ENCODE measurements around the gene GUCY2D. TPM values are rescaled to one million over a fixed set of nuclear protein-coding genes. Genes with fewer than 3 reads are reported as not detected.

GUCY2D gene
- 0.29 to 0.33 TPM in 2 of 5 replicates, not detected in the others for total RNA-seq (2022; extraction: Qiagen RNA extraction; ENCODE audit: low read depth)

GRCh38 chr17:8001976-8002720 is at the start of gene GUCY2D:
GUCY2D (plus strand) TSS chr17:8002615; CDS start chr17:8003048, 433 bp downstream.

GRCh38 chr17:8038954-8039610 is 36.7 kb downstream of the GUCY2D start, which contains the start of gene ALOX15B:
ALOX15B (plus strand) TSS chr17:8039059; CDS start chr17:8039156, 97 bp downstream.

Other genes with a start within 250 kb of the GUCY2D start
- 13.2 to 24.6 TPM (median 20.3 TPM) in 5 replicates for gene KDM6B, start 168.4 kb upstream of the GUCY2D start, total RNA-seq (2022; extraction: Qiagen RNA extraction; ENCODE audit: low read depth)
- 0.31 to 1.5 TPM (median 0.71 TPM) in 5 replicates for gene TMEM88, start 147.5 kb upstream of the GUCY2D start, total RNA-seq (2022; extraction: Qiagen RNA extraction; ENCODE audit: low read depth)
- 188 to 252 TPM (median 226 TPM) in 5 replicates for gene NAA38, start 145.1 kb upstream of the GUCY2D start, total RNA-seq (2022; extraction: Qiagen RNA extraction; ENCODE audit: low read depth)
- gene CYB5D1, start 144.6 kb upstream of the GUCY2D start, total RNA-seq (2022; extraction: Qiagen RNA extraction; ENCODE audit: low read depth), result 17.6 to 22.4 TPM (median 21.6 TPM) in 5 replicates
- gene CHD3, start 113.8 kb upstream of the GUCY2D start, total RNA-seq (2022; extraction: Qiagen RNA extraction; ENCODE audit: low read depth), result 58.1 to 75.8 TPM (median 63.0 TPM) in 5 replicates
- gene RNF227, start 86.3 kb upstream of the GUCY2D start, total RNA-seq (2022; extraction: Qiagen RNA extraction; ENCODE audit: low read depth), result 0.98 to 1.9 TPM (median 1.4 TPM) in 5 replicates
- 1.5 to 3.4 TPM (median 2.9 TPM) in 5 replicates for gene KCNAB3, start 72.8 kb upstream of the GUCY2D start, total RNA-seq (2022; extraction: Qiagen RNA extraction; ENCODE audit: low read depth)
- 301 to 369 TPM (median 322 TPM) in 5 replicates for gene TRAPPC1, start 70.7 kb upstream of the GUCY2D start, total RNA-seq (2022; extraction: Qiagen RNA extraction; ENCODE audit: low read depth)
- gene CNTROB, start 70.4 kb upstream of the GUCY2D start, total RNA-seq (2022; extraction: Qiagen RNA extraction; ENCODE audit: low read depth), result 33.2 to 42.2 TPM (median 41.3 TPM) in 5 replicates
- not detected in 5 replicates for gene ALOX15B, start 36.4 kb downstream of the GUCY2D start, total RNA-seq (2022; extraction: Qiagen RNA extraction; ENCODE audit: low read depth)
- 0.61 to 1.6 TPM (median 1.4 TPM) in 5 replicates for gene ALOX12B, start 85.1 kb downstream of the GUCY2D start, total RNA-seq (2022; extraction: Qiagen RNA extraction; ENCODE audit: low read depth)
- gene ALOXE3, start 115.9 kb downstream of the GUCY2D start, total RNA-seq (2022; extraction: Qiagen RNA extraction; ENCODE audit: low read depth), result 5.7 to 11.5 TPM (median 6.9 TPM) in 5 replicates
- gene HES7, start 121.5 kb downstream of the GUCY2D start, total RNA-seq (2022; extraction: Qiagen RNA extraction; ENCODE audit: low read depth), result 0.40 to 3.1 TPM (median 2.0 TPM) in 5 replicates
- 5.5 to 9.6 TPM (median 6.7 TPM) in 5 replicates for gene PER1, start 149.8 kb downstream of the GUCY2D start, total RNA-seq (2022; extraction: Qiagen RNA extraction; ENCODE audit: low read depth)
- 22.8 to 29.5 TPM (median 26.4 TPM) in 5 replicates for gene VAMP2, start 160.3 kb downstream of the GUCY2D start, total RNA-seq (2022; extraction: Qiagen RNA extraction; ENCODE audit: low read depth)
- gene TMEM107, start 173.8 kb downstream of the GUCY2D start, total RNA-seq (2022; extraction: Qiagen RNA extraction; ENCODE audit: low read depth), result 16.0 to 20.8 TPM (median 19.5 TPM) in 5 replicates
- gene BORCS6, start 187.6 kb downstream of the GUCY2D start, total RNA-seq (2022; extraction: Qiagen RNA extraction; ENCODE audit: low read depth), result 5.3 to 8.3 TPM (median 7.3 TPM) in 5 replicates
- gene AURKB, start 208.0 kb downstream of the GUCY2D start, total RNA-seq (2022; extraction: Qiagen RNA extraction; ENCODE audit: low read depth), result 146 to 164 TPM (median 159 TPM) in 5 replicates
- 12.0 to 14.1 TPM (median 13.0 TPM) in 5 replicates for gene CTC1, start 245.4 kb downstream of the GUCY2D start, total RNA-seq (2022; extraction: Qiagen RNA extraction; ENCODE audit: low read depth)
- 40.7 to 51.3 TPM (median 49.7 TPM) in 5 replicates for gene PFAS, start 246.7 kb downstream of the GUCY2D start, total RNA-seq (2022; extraction: Qiagen RNA extraction; ENCODE audit: low read depth)

Measured in A549 treated with RU486 at 1 μM for 4 hours (cell line).